SK-N-SH (cell line): ENCODE data around the gene PPFIBP2.

Source experiments
- POLR2AphosphoS5 ChIP-seq: IDR thresholded peaks from 2 replicates; pipeline ENCODE4 v1.6.1; 2012; ENCODE audit warnings: low read depth, low read length
- RAD21 ChIP-seq: IDR thresholded peaks from 2 replicates; pipeline ENCODE4 v1.6.1; 2012; ENCODE audit warnings: mild to moderate bottlenecking, low read length
- RFX5 ChIP-seq: IDR thresholded peaks from 2 replicates; pipeline ENCODE4 v1.6.1; 2012; ENCODE audit warnings: mild to moderate bottlenecking, improper control_type of control experiment, low read length
- SIN3A ChIP-seq: IDR thresholded peaks from 2 replicates; pipeline ENCODE4 v1.6.1; 2012; ENCODE audit warnings: low read depth, mild to moderate bottlenecking, low read length, moderate library complexity, borderline replicate concordance
- TF ChIP-seq, protein P1 (sequence below): fragments of 200-600 bp; sonication (generic); IDR thresholded peaks from 2 replicates; pipeline ENCODE4 v1.6.1; 2017; ENCODE audit warnings: antibody characterized with exemption, mild to moderate bottlenecking, moderate library complexity
- TF ChIP-seq, protein P2 (sequence below): fragments of 150-350 bp; IDR thresholded peaks from 2 replicates; pipeline ENCODE4 v1.6.1; 2017; ENCODE audit warnings: antibody characterized with exemption, low read length, low read depth, borderline replicate concordance

DNA sequence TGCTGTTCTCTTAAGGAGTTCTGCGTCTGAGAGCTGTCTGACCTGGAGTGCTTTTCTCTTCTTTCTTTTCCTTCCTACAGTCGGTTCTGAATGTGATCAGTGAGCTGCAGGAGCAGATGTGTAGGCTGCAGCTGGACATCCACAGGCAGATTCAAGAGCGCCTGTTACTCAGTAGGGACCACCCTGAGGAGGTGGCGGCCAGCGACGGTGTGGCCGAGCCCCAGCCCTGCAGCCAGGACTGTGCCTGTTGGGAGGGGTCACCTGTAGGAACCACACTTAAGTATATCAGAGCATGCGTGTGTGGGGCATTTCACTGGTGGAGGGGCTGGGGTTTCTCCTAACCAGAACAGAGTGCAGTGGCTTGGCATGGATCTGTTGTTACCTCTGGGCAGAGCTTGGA, 103.2 kb downstream of the PPFIBP2 start:
- TF ChIP-seq RAD21: no peak
- TF ChIP-seq POLR2AphosphoS5: no peak
- TF ChIP-seq SIN3A: no peak
- TF ChIP-seq, protein P1, sequence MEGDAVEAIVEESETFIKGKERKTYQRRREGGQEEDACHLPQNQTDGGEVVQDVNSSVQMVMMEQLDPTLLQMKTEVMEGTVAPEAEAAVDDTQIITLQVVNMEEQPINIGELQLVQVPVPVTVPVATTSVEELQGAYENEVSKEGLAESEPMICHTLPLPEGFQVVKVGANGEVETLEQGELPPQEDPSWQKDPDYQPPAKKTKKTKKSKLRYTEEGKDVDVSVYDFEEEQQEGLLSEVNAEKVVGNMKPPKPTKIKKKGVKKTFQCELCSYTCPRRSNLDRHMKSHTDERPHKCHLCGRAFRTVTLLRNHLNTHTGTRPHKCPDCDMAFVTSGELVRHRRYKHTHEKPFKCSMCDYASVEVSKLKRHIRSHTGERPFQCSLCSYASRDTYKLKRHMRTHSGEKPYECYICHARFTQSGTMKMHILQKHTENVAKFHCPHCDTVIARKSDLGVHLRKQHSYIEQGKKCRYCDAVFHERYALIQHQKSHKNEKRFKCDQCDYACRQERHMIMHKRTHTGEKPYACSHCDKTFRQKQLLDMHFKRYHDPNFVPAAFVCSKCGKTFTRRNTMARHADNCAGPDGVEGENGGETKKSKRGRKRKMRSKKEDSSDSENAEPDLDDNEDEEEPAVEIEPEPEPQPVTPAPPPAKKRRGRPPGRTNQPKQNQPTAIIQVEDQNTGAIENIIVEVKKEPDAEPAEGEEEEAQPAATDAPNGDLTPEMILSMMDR: no peak
- TF ChIP-seq, protein P2, sequence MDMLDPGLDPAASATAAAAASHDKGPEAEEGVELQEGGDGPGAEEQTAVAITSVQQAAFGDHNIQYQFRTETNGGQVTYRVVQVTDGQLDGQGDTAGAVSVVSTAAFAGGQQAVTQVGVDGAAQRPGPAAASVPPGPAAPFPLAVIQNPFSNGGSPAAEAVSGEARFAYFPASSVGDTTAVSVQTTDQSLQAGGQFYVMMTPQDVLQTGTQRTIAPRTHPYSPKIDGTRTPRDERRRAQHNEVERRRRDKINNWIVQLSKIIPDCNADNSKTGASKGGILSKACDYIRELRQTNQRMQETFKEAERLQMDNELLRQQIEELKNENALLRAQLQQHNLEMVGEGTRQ: no peak
- no peak for TF ChIP-seq RFX5
